Measurements from ENCODE around the gene ACYP1. TPM values are rescaled to one million over a fixed set of nuclear protein-coding genes. Genes with fewer than 3 reads are reported as not detected.

The ACYP1 gene
- total and polyA plus RNA-seq, 9 of the 15 experiments (the other 6 are each of a cell fraction or from before 2014, with no cell fraction given), result 19.9 to 113 (median 52.3) TPM

DNA sequence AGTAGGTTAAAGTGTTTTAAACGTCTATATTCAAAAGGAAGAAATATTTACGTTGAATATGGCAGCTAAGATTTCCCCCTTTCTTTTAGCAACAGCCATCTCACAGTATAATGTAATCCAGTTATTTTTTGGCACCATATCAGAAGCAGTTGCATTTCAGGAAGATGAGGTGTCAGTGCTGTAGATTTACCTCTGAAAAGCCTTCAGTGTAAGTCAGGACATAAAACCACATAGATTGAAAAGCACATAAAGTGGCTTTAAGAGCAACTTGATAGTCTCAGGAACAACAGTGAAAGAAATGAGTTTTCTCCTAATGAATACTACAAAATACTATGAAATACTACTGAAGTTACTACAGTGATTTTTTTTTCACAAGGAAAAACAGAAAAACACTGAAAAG is 19.5 kb downstream of the ACYP1 start:
- Histone ChIP-seq H3K79me2 (ENCODE audit: control insufficient read depth, insufficient read depth, low read length) (peaks cover 13% of the 10 kb centered on the region), H4K20me1 (replicated peaks; ENCODE audit: control insufficient read depth, insufficient read depth, low read length) (no peaks in the 10 kb centered on the region), H3K27ac (ENCODE audit: extremely low read depth, low read depth, low read length) (no peak overlapping the region), H3K4me3 (no peak overlapping the region), H3K36me3 (ENCODE audit: control insufficient read depth, insufficient read depth, low read length) (peaks cover 28% of the 10 kb centered on the region; the same call in 2 of the 3 replicates), H3K4me2 (ENCODE audit: insufficient read depth, low read length) (no peak overlapping the region), H3K9me1 (ENCODE audit: control insufficient read depth, insufficient read depth, low read length) (no peaks in the 10 kb centered on the region), H3K9me3 (replicated peaks; ENCODE audit: control insufficient read depth, insufficient read depth, low read depth, low read length) (no peaks in the 10 kb centered on the region), H3K4me1 (replicated peaks in 1 of 2; ENCODE audit: control insufficient read depth in 2 of 2, insufficient read depth in 2 of 2, low read length in 2 of 2) (peaks cover 0 to 19% of the 10 kb centered on the region in 2 experiments; a peak in 2 of 5 replicates), H3K27me3 (ENCODE audit: control insufficient read depth in 2 of 2, insufficient read depth in 2 of 2, low read length in 2 of 2) (no peaks in the 10 kb centered on the region), H2AFZ (ENCODE audit: low read depth, low read length) (no peak overlapping the region), H3K9ac (ENCODE audit: insufficient read depth in 1 of 2, low read depth in 2 of 2, low read length in 2 of 2) (no peak overlapping the region)
- ChIA-PET CTCF (ENCODE audit: low intra/inter-chr PET ratio) (no interaction called here), POLR2A (interaction anchor here (1.0 to 1.2 kb wide), 2 partner anchors 8 to 18 kb away, joined by 3 to 4 read pairs; no protein-coding TSS in a partner anchor)
- WGBS (ENCODE audit: insufficient coverage, low coverage, missing lambda C conversion rate), result 28% methylated on average over 2 of the region's 2 CpGs
- TF ChIP-seq NUFIP1 (IDR thresholded peaks at IDR 0.05; ENCODE audit: partially characterized antibody) (no peak), NBN (IDR thresholded peaks at IDR 0.05; ENCODE audit: low read depth) (no peak), ZNF133 (CRISPR knock-in tag; IDR thresholded peaks at IDR 0.05) (no peak), ZNF408 (CRISPR knock-in tag; IDR thresholded peaks at IDR 0.05; ENCODE audit: low read depth) (no peak), CHD2 (IDR thresholded peaks at IDR 0.05; ENCODE audit: low read depth, low read length) (no peak), MEF2D (tag; conservative IDR thresholded peaks at IDR 0.05; ENCODE audit: low read depth) (no peak), ZNF780A (CRISPR knock-in tag; IDR thresholded peaks at IDR 0.05) (no peak)
- TF ChIP-seq, protein P1, sequence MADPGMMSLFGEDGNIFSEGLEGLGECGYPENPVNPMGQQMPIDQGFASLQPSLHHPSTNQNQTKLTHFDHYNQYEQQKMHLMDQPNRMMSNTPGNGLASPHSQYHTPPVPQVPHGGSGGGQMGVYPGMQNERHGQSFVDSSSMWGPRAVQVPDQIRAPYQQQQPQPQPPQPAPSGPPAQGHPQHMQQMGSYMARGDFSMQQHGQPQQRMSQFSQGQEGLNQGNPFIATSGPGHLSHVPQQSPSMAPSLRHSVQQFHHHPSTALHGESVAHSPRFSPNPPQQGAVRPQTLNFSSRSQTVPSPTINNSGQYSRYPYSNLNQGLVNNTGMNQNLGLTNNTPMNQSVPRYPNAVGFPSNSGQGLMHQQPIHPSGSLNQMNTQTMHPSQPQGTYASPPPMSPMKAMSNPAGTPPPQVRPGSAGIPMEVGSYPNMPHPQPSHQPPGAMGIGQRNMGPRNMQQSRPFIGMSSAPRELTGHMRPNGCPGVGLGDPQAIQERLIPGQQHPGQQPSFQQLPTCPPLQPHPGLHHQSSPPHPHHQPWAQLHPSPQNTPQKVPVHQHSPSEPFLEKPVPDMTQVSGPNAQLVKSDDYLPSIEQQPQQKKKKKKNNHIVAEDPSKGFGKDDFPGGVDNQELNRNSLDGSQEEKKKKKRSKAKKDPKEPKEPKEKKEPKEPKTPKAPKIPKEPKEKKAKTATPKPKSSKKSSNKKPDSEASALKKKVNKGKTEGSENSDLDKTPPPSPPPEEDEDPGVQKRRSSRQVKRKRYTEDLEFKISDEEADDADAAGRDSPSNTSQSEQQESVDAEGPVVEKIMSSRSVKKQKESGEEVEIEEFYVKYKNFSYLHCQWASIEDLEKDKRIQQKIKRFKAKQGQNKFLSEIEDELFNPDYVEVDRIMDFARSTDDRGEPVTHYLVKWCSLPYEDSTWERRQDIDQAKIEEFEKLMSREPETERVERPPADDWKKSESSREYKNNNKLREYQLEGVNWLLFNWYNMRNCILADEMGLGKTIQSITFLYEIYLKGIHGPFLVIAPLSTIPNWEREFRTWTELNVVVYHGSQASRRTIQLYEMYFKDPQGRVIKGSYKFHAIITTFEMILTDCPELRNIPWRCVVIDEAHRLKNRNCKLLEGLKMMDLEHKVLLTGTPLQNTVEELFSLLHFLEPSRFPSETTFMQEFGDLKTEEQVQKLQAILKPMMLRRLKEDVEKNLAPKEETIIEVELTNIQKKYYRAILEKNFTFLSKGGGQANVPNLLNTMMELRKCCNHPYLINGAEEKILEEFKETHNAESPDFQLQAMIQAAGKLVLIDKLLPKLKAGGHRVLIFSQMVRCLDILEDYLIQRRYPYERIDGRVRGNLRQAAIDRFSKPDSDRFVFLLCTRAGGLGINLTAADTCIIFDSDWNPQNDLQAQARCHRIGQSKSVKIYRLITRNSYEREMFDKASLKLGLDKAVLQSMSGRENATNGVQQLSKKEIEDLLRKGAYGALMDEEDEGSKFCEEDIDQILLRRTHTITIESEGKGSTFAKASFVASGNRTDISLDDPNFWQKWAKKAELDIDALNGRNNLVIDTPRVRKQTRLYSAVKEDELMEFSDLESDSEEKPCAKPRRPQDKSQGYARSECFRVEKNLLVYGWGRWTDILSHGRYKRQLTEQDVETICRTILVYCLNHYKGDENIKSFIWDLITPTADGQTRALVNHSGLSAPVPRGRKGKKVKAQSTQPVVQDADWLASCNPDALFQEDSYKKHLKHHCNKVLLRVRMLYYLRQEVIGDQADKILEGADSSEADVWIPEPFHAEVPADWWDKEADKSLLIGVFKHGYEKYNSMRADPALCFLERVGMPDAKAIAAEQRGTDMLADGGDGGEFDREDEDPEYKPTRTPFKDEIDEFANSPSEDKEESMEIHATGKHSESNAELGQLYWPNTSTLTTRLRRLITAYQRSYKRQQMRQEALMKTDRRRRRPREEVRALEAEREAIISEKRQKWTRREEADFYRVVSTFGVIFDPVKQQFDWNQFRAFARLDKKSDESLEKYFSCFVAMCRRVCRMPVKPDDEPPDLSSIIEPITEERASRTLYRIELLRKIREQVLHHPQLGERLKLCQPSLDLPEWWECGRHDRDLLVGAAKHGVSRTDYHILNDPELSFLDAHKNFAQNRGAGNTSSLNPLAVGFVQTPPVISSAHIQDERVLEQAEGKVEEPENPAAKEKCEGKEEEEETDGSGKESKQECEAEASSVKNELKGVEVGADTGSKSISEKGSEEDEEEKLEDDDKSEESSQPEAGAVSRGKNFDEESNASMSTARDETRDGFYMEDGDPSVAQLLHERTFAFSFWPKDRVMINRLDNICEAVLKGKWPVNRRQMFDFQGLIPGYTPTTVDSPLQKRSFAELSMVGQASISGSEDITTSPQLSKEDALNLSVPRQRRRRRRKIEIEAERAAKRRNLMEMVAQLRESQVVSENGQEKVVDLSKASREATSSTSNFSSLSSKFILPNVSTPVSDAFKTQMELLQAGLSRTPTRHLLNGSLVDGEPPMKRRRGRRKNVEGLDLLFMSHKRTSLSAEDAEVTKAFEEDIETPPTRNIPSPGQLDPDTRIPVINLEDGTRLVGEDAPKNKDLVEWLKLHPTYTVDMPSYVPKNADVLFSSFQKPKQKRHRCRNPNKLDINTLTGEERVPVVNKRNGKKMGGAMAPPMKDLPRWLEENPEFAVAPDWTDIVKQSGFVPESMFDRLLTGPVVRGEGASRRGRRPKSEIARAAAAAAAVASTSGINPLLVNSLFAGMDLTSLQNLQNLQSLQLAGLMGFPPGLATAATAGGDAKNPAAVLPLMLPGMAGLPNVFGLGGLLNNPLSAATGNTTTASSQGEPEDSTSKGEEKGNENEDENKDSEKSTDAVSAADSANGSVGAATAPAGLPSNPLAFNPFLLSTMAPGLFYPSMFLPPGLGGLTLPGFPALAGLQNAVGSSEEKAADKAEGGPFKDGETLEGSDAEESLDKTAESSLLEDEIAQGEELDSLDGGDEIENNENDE (IDR thresholded peaks at IDR 0.05; ENCODE audit: low read depth, low read length), result no peak
- FAIRE-seq (no peak), DNase-seq (ENCODE audit: extremely low read depth in 1 of 4, low spot score in 3 of 4) (no peak), ATAC-seq (no peak)
- intact Hi-C loops (cut with micrococcal nuclease), result no loop called here
- in situ Hi-C loops (cut with MboI), result no loop called here
- no TSS peak for BruUV-seq (replicated peaks)
